AG04450 (cell line): ENCODE measurements around the gene KLHL2. TPM values are rescaled to one million over a fixed set of nuclear protein-coding genes. Genes with fewer than 3 reads are reported as not detected.
A peak's percentile ranks its signal among the peaks of the same experiment; 100 is the strongest.
"Not testable (repeated sequence)": the region's sequence is repeated elsewhere in the genome, so short reads cannot be mapped to it uniquely, and the experiment has no call there.

ENCODE experiments used
- CTCF ChIA-PET: fragments of 300-600, 350-600 bp; formaldehyde crosslinking; extraction: SDS; loops from one replicate; lab custom pipeline; 2022; ENCODE audit warnings: antibody characterized with exemption, inconsistent platforms; lab: Charles Lee
- POLR2A ChIA-PET: fragments of 350-600 bp; formaldehyde crosslinking; extraction: SDS; loops from one replicate; lab custom pipeline; 2021; ENCODE audit warnings: antibody characterized with exemption, inconsistent platforms; lab: Yijun Ruan, JAX
- DNase-seq: peaks from one replicate; pipeline ENCODE4 v3.0.0-alpha.2; 2011; ENCODE audit warnings: low read depth, low spot score
- H3K27ac ChIP-seq: one replicate; pipeline ENCODE4 v1.5.1; 2012; ENCODE audit warnings: low read depth, low read length, control low read depth
- H3K27me3 ChIP-seq: one replicate; pipeline ENCODE4 v1.6.0; 2012; ENCODE audit warnings: low read length; ENCODE audit not compliant: control insufficient read depth, insufficient read depth
- H3K4me3 ChIP-seq: 2 replicates; pipeline ENCODE4 v1.5.1; 2011; ENCODE audit warnings: mild to moderate bottlenecking, low read depth, low read length, control low read depth
- H3K9me3 ChIP-seq: 2 replicates; pipeline ENCODE4 v1.5.1; 2012; ENCODE audit warnings: low read length; ENCODE audit not compliant: control insufficient read depth, insufficient read depth
- CTCF ChIP-seq: IDR thresholded peaks from 2 replicates; pipeline ENCODE4 v1.5.1; 2011; ENCODE audit warnings: low read depth, low read length, control low read depth, inconsistent platforms
- polyA minus RNA-seq: library from RNA; depleted of rRNA, polyadenylated mRNA; stranded (reverse); fragments of >200 nt; gene quantifications from 2 replicates; pipeline ENCODE4 v1.2.3, GENCODE V29; 2011; rRNA and poly(A)+ RNA removed
- polyA plus RNA-seq: library from polyadenylated mRNA; depleted of rRNA; stranded (reverse); fragments of >200 nt; gene quantifications from 2 replicates; pipeline ENCODE4 v1.2.3, GENCODE V29; 2011; rRNA removed

KLHL2 gene
- 13.1 and 16.4 TPM in 2 replicates for polyA plus RNA-seq
- polyA minus RNA-seq = 8.4 and 9.9 TPM in 2 replicates

GRCh38 chr4:165207431-165208220, at the start of gene KLHL2:
TSS of gene KLHL2 (plus strand) at chr4:165207561. CDS start at chr4:165207877, 316 bp downstream.
- peak; percentile 26 for DNase-seq
- POLR2A ChIA-PET = no interaction called here
- no peaks in the 10 kb centered on the region for H3K27me3 ChIP-seq
- no peaks in the 10 kb centered on the region for H3K9me3 ChIP-seq
- peak within 1 kb of the TSS; percentile 25 for H3K27ac ChIP-seq
- H3K4me3 ChIP-seq = peak within 1 kb of the TSS; percentile 86
- CTCF ChIA-PET = no interaction called here
- no peak for TF ChIP-seq CTCF

GRCh38 chr4:165158762-165159161, 48.6 kb upstream of the KLHL2 start:
- CTCF ChIA-PET = interaction anchor here (0.9 kb wide), 1 partner anchor 28 kb away, joined by 3 read pairs; no protein-coding TSS in a partner anchor

GRCh38 chr4:165164257-165164656, 43.1 kb upstream of the KLHL2 start:
- Histone ChIP-seq H3K27me3 (no peaks in the 10 kb centered on the region), H3K4me3 (no peak overlapping the region), H3K27ac (no peak overlapping the region), H3K9me3 (no peaks in the 10 kb centered on the region)
- DNase-seq = no peak
- CTCF ChIA-PET = interaction anchor here (0.5 to 0.7 kb wide), 4 partner anchors 19 to 927 kb away, joined by 3 read pairs; no protein-coding TSS in a partner anchor
- TF ChIP-seq CTCF = no peak
- POLR2A ChIA-PET = no interaction called here

More at GRCh38 chr4:165158762-165159161, 48.6 kb upstream of the KLHL2 start:
- no peak for TF ChIP-seq CTCF
- H3K4me3 ChIP-seq = no peak overlapping the region
- no peaks in the 10 kb centered on the region for H3K27me3 ChIP-seq
- H3K27ac ChIP-seq = no peak overlapping the region
- H3K9me3 ChIP-seq = no peaks in the 10 kb centered on the region
- POLR2A ChIA-PET = no interaction called here
- DNase-seq = no peak

GRCh38 chr4:165166872-165167271, 40.5 kb upstream of the KLHL2 start:
- H3K4me3 ChIP-seq, DNase-seq, H3K27me3 ChIP-seq, CTCF ChIA-PET, POLR2A ChIA-PET, H3K27ac ChIP-seq, H3K9me3 ChIP-seq: not testable (repeated sequence)

DNA sequence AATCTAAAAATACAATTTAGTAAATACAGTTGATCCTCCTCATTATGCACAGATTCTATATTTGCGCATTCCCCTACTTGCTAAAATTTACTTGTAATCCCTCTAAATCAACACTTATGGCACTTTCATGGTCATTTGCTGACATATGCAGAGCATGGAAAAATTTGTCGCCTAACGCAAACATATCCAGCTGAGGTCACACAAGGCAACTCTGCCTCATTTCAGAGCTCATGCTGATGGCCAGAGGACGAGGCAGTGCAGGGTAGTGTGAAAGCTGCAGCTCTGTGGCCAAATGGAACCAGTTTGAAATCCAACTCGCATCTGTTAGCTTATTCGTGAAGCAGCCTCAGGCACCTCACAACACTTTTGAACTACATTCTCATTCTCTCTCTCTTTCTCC, 39.7 kb upstream of the KLHL2 start:
- no peak for DNase-seq
- Histone ChIP-seq H3K9me3 (no peaks in the 10 kb centered on the region), H3K27ac (no peak overlapping the region), H3K27me3 (no peaks in the 10 kb centered on the region), H3K4me3 (no peak overlapping the region)
- TF ChIP-seq CTCF = no peak
- CTCF ChIA-PET = no interaction called here
- POLR2A ChIA-PET = no interaction called here
